CD4-positive, alpha-beta T cell treated with Interleukin-2 at 100 ng/mL for 4 hours (primary cell): ENCODE results near the gene PEX5L.
"Not testable (repeated sequence)": the region's sequence is repeated elsewhere in the genome, so short reads cannot be mapped to it uniquely, and the experiment has no call there.

Experiments used
- DNase-seq: peaks from one replicate; pipeline ENCODE4 v3.0.0-alpha.2; 2020; ENCODE audit warnings: low spot score

PEX5L gene

GRCh38 chr3:180011927-180012326 lies 24.8 kb downstream of the PEX5L start:
- no peak for DNase-seq

- DNase-seq: not testable (repeated sequence)
These were observed 28.4 kb downstream of the PEX5L start for GRCh38 chr3:180008318-180008717.

- DNase-seq: no peak
These were observed 32.2 kb downstream of the PEX5L start for GRCh38 chr3:180004542-180004941.

- DNase-seq: no peak
These were observed 34.7 kb downstream of the PEX5L start for GRCh38 chr3:180002006-180002405.

- no peak for DNase-seq
These were observed 36.2 kb downstream of the PEX5L start for GRCh38 chr3:180000500-180000899.

- no peak for DNase-seq
These were observed 41.3 kb downstream of the PEX5L start for GRCh38 chr3:179995406-179995805.

- DNase-seq: no peak
These were observed 44.9 kb downstream of the PEX5L start for GRCh38 chr3:179991883-179992282.

GRCh38 chr3:179991104-179991503 lies 45.6 kb downstream of the PEX5L start:
- no peak for DNase-seq

- no peak for DNase-seq
These were observed 55.1 kb downstream of the PEX5L start for GRCh38 chr3:179981646-179982045.

GRCh38 chr3:179977356-179977755 lies 59.4 kb downstream of the PEX5L start:
- DNase-seq: no peak

- DNase-seq: no peak
These were observed 62.8 kb downstream of the PEX5L start for GRCh38 chr3:179973931-179974361.

- DNase-seq: no peak
These were observed 63.8 kb downstream of the PEX5L start for GRCh38 chr3:179972881-179973423.

GRCh38 chr3:179971280-179971679 lies 65.5 kb downstream of the PEX5L start:
- no peak for DNase-seq

GRCh38 chr3:179970746-179971145 lies 66.0 kb downstream of the PEX5L start:
- DNase-seq: no peak

GRCh38 chr3:179969525-179969924 lies 67.2 kb downstream of the PEX5L start:
- DNase-seq: no peak

GRCh38 chr3:179967622-179968021 lies 69.1 kb downstream of the PEX5L start:
- no peak for DNase-seq

GRCh38 chr3:179964890-179965289 lies 71.8 kb downstream of the PEX5L start:
- no peak for DNase-seq

GRCh38 chr3:179962629-179963387 lies 73.9 kb downstream of the PEX5L start:
- no peak for DNase-seq

- no peak for DNase-seq
These were observed 75.0 kb downstream of the PEX5L start for GRCh38 chr3:179961703-179962078.

- DNase-seq: no peak
These were observed 75.5 kb downstream of the PEX5L start for GRCh38 chr3:179961071-179961702.

- DNase-seq: no peak
These were observed 78.0 kb downstream of the PEX5L start for GRCh38 chr3:179958759-179959158.

GRCh38 chr3:179958143-179958542 lies 78.6 kb downstream of the PEX5L start:
- DNase-seq: no peak

- DNase-seq: no peak
These were observed 79.4 kb downstream of the PEX5L start for GRCh38 chr3:179957264-179957845.
